ENCODE results near the gene SVOP.

DNA sequence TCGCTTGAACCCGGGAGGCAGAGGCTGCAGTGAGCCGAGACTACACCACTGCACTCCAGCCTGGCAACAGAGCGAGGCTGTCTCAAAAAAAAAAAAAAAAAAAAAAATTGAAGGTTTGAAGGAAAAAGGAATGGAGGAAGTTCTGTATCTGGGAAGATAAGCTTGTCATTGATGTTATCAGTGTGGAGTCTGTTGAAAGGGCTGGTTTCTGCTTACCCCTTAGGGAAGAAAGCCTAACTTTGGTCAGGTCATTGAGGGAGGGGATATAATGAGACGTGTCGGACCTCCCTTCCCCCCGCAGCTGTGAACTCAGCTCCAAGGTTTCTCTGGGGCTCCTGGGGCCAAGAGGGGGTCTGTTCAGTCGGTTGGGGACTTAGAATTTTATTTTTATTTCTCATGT lies 124.5 kb downstream of the SVOP start:
- TF ChIP-seq POLR2A (IDR thresholded peaks at IDR 0.05; ENCODE audit: low read length), result no peak
- no peak for TF ChIP-seq GATA1 (IDR thresholded peaks at IDR 0.05; ENCODE audit: low read depth, low read length)
